Measurements from ENCODE around the gene LGALS7B. TPM values are rescaled to one million over a fixed set of nuclear protein-coding genes. Genes with fewer than 3 reads are reported as not detected.
"Not testable (repeated sequence)": the region's sequence is repeated elsewhere in the genome, so short reads cannot be mapped to it uniquely, and the experiment has no call there.

The LGALS7B gene
- total RNA-seq, 1 donor from 2014 or later, result 0.39 TPM

GRCh38 chr19:38769635-38770211 lies 19.3 kb upstream of the LGALS7B start:
- DNase-seq (ENCODE audit: low read depth in 2 of 2), result peak; percentile 62 to 85

GRCh38 chr19:38770228-38770948 lies 18.6 kb upstream of the LGALS7B start:
- not testable (repeated sequence) for DNase-seq (ENCODE audit: low read depth in 2 of 2)

GRCh38 chr19:38770949-38771275 lies 18.1 kb upstream of the LGALS7B start:
- not testable (repeated sequence) for DNase-seq (ENCODE audit: low read depth in 2 of 2)

- DNase-seq (ENCODE audit: low read depth in 2 of 2), result not testable (repeated sequence)
These were observed 17.4 kb upstream of the LGALS7B start for GRCh38 chr19:38771569-38771968.

- no peak for DNase-seq (ENCODE audit: low read depth in 2 of 2)
These were observed 15.4 kb upstream of the LGALS7B start, which contains the start of gene LGALS7 for GRCh38 chr19:38773469-38774177. TSS of gene LGALS7 (minus strand) at chr19:38773517. CDS start at chr19:38773492, 25 bp downstream.

- DNase-seq (ENCODE audit: low read depth in 2 of 2), result no peak
These were observed 14.6 kb upstream of the LGALS7B start for GRCh38 chr19:38774181-38774950.

- no peak for DNase-seq (ENCODE audit: low read depth in 2 of 2)
These were observed 10.3 kb upstream of the LGALS7B start for GRCh38 chr19:38778733-38779132.

GRCh38 chr19:38780443-38780842 lies 8.6 kb upstream of the LGALS7B start:
- DNase-seq (ENCODE audit: low read depth in 2 of 2), result no peak

GRCh38 chr19:38781058-38781457 lies 7.9 kb upstream of the LGALS7B start:
- no peak for DNase-seq (ENCODE audit: low read depth in 2 of 2)

- DNase-seq (ENCODE audit: low read depth in 2 of 2), result not testable (repeated sequence)
These were observed 6.8 kb upstream of the LGALS7B start for GRCh38 chr19:38782212-38782611.

- DNase-seq (ENCODE audit: low read depth in 2 of 2), result no peak
These were observed 4.8 kb upstream of the LGALS7B start for GRCh38 chr19:38784224-38784623.

GRCh38 chr19:38785187-38785699 lies 3.8 kb upstream of the LGALS7B start:
- no peak for DNase-seq (ENCODE audit: low read depth in 2 of 2)

GRCh38 chr19:38786061-38786460 lies 2.9 kb upstream of the LGALS7B start:
- not testable (repeated sequence) for DNase-seq (ENCODE audit: low read depth in 2 of 2)

- no peak for DNase-seq (ENCODE audit: low read depth in 2 of 2)
These were observed 2.3 kb upstream of the LGALS7B start for GRCh38 chr19:38786572-38787265.

- DNase-seq (ENCODE audit: low read depth in 2 of 2), result not testable (repeated sequence)
These were observed 1.8 kb downstream of the LGALS7B start for GRCh38 chr19:38790507-38791403.

- not testable (repeated sequence) for DNase-seq (ENCODE audit: low read depth in 2 of 2)
These were observed 2.6 kb downstream of the LGALS7B start for GRCh38 chr19:38791451-38792064.

- peak in 1 of 2 donors; percentile 51 for DNase-seq (ENCODE audit: low read depth in 2 of 2)
These were observed 3.5 kb downstream of the LGALS7B start for GRCh38 chr19:38792250-38793111.

GRCh38 chr19:38793177-38793576 lies 4.2 kb downstream of the LGALS7B start:
- DNase-seq (ENCODE audit: low read depth in 2 of 2), result peak in 1 of 2 donors; percentile 61

Measured in dermis microvascular lymphatic vessel endothelial cell (primary cell).